DND-41 (cell line): ENCODE data around the gene GATB.

Source experiments
- ATAC-seq: fragments of 200-7000 bp; cut with Tn5 transposase; 3 replicates; pipeline ENCODE4 v1.9.1; 2021; ENCODE audit warnings: low read depth; ENCODE audit not compliant: insufficient read depth
- DNase-seq: peaks from one replicate; pipeline ENCODE4 v3.0.0-alpha.2; 2020
- H2AFZ ChIP-seq: 2 replicates; pipeline ENCODE4 v1.6.0; 2012; ENCODE audit warnings: low read depth, low read length
- H3K27ac ChIP-seq: 2 replicates; pipeline ENCODE4 v1.5.1; 2012; ENCODE audit warnings: low read length, inconsistent platforms
- H3K27me3 ChIP-seq: fragments of 200-600 bp; sonication (generic); 2 replicates; pipeline ENCODE4 v1.6.0; 2012; ENCODE audit warnings: low read length, mild to moderate bottlenecking, inconsistent platforms; ENCODE audit not compliant: insufficient read depth, poor library complexity
- H3K36me3 ChIP-seq: 2 replicates; pipeline ENCODE4 v1.5.1; 2012; ENCODE audit warnings: low read length, inconsistent platforms; ENCODE audit not compliant: insufficient read depth
- H3K4me1 ChIP-seq: 2 replicates; pipeline ENCODE4 v1.5.1; 2012; ENCODE audit warnings: mild to moderate bottlenecking, low read length; ENCODE audit not compliant: insufficient read depth
- H3K4me2 ChIP-seq: 2 replicates; pipeline ENCODE4 v1.6.0; 2012; ENCODE audit warnings: mild to moderate bottlenecking, moderate library complexity, low read length, inconsistent platforms; ENCODE audit not compliant: insufficient read depth
- H3K4me3 ChIP-seq, 2 experiments: fragments of 200-600 bp in 1 of 2; shearing (Covaris generic) in 1 of 2; 2 replicates each; pipeline ENCODE4 v1.5.1; 2012 to 2016; ENCODE audit warnings: inconsistent platforms in 2 of 2, low read length in 2 of 2, mild to moderate bottlenecking in 2 of 2, low read depth in 1 of 2, moderate library complexity in 1 of 2
- H3K79me2 ChIP-seq: 2 replicates; pipeline ENCODE4 v1.6.0; 2012; ENCODE audit warnings: low read length, inconsistent platforms; ENCODE audit not compliant: insufficient read depth
- H3K9ac ChIP-seq: 2 replicates; pipeline ENCODE4 v1.6.0; 2012; ENCODE audit warnings: low read depth, mild to moderate bottlenecking, inconsistent platforms, low read length, moderate library complexity
- H3K9me3 ChIP-seq: 2 replicates; pipeline ENCODE4 v1.5.1; 2012; ENCODE audit warnings: low read length, moderate library complexity, mild to moderate bottlenecking, inconsistent platforms; ENCODE audit not compliant: insufficient read depth, severe bottlenecking
- H4K20me1 ChIP-seq: 2 replicates; pipeline ENCODE4 v1.6.0; 2012; ENCODE audit warnings: low read length; ENCODE audit not compliant: insufficient read depth
- CTCF ChIP-seq: IDR thresholded peaks from 2 replicates; pipeline ENCODE4 v1.5.1; 2012; ENCODE audit warnings: borderline replicate concordance, low read length, moderate library complexity, mild to moderate bottlenecking; ENCODE audit not compliant: poor library complexity, severe bottlenecking; ENCODE audit errors: extremely low read depth
- EZH2 ChIP-seq: IDR thresholded peaks from 3 replicates; pipeline ENCODE4 v1.6.1; 2012; ENCODE audit warnings: borderline replicate concordance, low read depth, mild to moderate bottlenecking, moderate library complexity, low read length, inconsistent platforms; ENCODE audit not compliant: severe bottlenecking

GATB gene

GRCh38 chr4:151664289-151664688 lies 96.5 kb downstream of the GATB start:
- ATAC-seq: no peak
- Histone ChIP-seq H3K4me2 (no peak overlapping the region), H2AFZ (no peak overlapping the region), H4K20me1 (no peaks in the 10 kb centered on the region), H3K36me3 (no peaks in the 10 kb centered on the region), H3K4me1 (peaks cover 24% of the 10 kb centered on the region), H3K79me2 (no peaks in the 10 kb centered on the region), H3K9ac (no peak overlapping the region), H3K27ac (no peak overlapping the region), H3K27me3 (no peaks in the 10 kb centered on the region), H3K9me3 (no peaks in the 10 kb centered on the region), H3K4me3 (no peak overlapping the region)
- TF ChIP-seq EZH2 (no peak), CTCF (no peak)
- no peak for DNase-seq

DNA sequence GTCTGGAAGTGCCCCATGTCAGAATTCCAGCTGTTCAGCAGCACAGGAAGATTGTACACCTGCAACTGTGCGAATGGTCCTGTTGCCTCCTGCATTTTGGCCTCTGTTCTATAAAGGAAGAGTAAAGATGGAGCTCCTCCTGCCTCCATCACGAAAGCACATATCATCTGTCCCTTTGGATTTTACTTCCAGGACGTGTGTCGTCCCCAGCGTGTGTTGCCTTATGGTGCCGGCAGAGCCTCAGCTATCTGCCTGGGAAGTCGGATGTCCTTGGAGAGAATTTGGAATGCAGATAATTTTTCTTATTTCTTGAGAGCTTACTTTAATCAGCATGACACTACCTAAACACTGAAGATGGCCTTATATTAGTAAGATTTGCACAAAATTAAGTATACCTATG lies 97.7 kb downstream of the GATB start:
- DNase-seq (no peak), ATAC-seq (no peak)
- no peaks in the 10 kb centered on the region for H3K9me3 ChIP-seq
- H2AFZ ChIP-seq: no peak overlapping the region
- TF ChIP-seq CTCF: no peak
- no peak for TF ChIP-seq EZH2
- no peak overlapping the region for H3K27ac ChIP-seq
- H3K4me1 ChIP-seq: peaks cover 31% of the 10 kb centered on the region
- H4K20me1 ChIP-seq: no peaks in the 10 kb centered on the region
- H3K36me3 ChIP-seq: no peaks in the 10 kb centered on the region
- no peak overlapping the region for H3K4me3 ChIP-seq
- no peak overlapping the region for H3K4me2 ChIP-seq
- no peaks in the 10 kb centered on the region for H3K27me3 ChIP-seq
- no peak overlapping the region for H3K9ac ChIP-seq
- no peaks in the 10 kb centered on the region for H3K79me2 ChIP-seq

GRCh38 chr4:151661873-151662272 lies 98.9 kb downstream of the GATB start:
- ATAC-seq: no peak
- Histone ChIP-seq H3K4me3 (no peak overlapping the region), H3K4me2 (no peak overlapping the region), H3K9me3 (no peaks in the 10 kb centered on the region), H2AFZ (no peak overlapping the region), H3K9ac (no peak overlapping the region), H3K27me3 (no peaks in the 10 kb centered on the region), H3K79me2 (no peaks in the 10 kb centered on the region), H3K4me1 (peaks cover 21% of the 10 kb centered on the region), H3K36me3 (no peaks in the 10 kb centered on the region), H3K27ac (no peak overlapping the region), H4K20me1 (no peaks in the 10 kb centered on the region)
- DNase-seq: no peak
- TF ChIP-seq CTCF (no peak), EZH2 (no peak)

DNA sequence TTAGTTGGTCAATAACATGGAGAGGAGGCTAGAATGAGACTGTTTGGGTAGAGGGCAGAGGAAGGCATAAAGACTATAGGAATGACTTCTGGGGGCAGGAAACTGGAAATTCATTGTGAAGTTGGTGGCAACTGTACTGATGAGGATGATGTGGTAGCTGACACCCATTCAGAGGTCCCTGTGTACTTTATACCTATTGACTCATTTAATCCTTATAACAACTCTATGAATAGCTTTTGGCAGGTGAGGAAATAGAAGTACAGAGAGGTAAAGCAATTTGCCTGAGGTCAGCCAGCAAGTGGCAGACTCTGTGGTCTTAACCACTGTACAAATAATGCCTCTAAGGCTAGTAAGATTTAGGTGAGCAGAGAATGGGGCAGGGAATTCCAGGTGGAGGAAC lies 100.1 kb downstream of the GATB start:
- TF ChIP-seq CTCF (no peak), EZH2 (no peak)
- Histone ChIP-seq H3K4me2 (no peak overlapping the region), H3K4me1 (peaks cover 15% of the 10 kb centered on the region), H3K9ac (no peak overlapping the region), H4K20me1 (no peaks in the 10 kb centered on the region), H3K27me3 (no peaks in the 10 kb centered on the region), H3K9me3 (no peaks in the 10 kb centered on the region), H3K79me2 (no peaks in the 10 kb centered on the region), H2AFZ (no peak overlapping the region), H3K4me3 (no peak overlapping the region), H3K27ac (no peak overlapping the region), H3K36me3 (no peaks in the 10 kb centered on the region)
- no peak for DNase-seq
- no peak for ATAC-seq
